K562 (cell line): ENCODE measurements around the gene SUN5. TPM values are rescaled to one million over a fixed set of nuclear protein-coding genes. Genes with fewer than 3 reads are reported as not detected.

Experiments
- ATAC-seq: fragments of 200-7000 bp; cut with Tn5 transposase; 3 replicates; pipeline ENCODE4 v1.9.1; 2020; ENCODE audit warnings: moderate library complexity
- BruUV-seq: library from RNA; stranded (reverse); fragments of 400-500 nt; replicated peaks from 2 replicates; lab custom pipeline; 2021; lab: Mats Ljungman, UMichigan
- CTCF ChIA-PET: fragments of 300-600 bp; formaldehyde crosslinking; extraction: SDS; loops from one replicate; lab custom pipeline; 2021; ENCODE audit warnings: low intra/inter-chr PET ratio; lab: Yijun Ruan, JAX
- POLR2A ChIA-PET: fragments of 300-600, 350-650 bp; sonication (Branson Sonifier 250); formaldehyde crosslinking; extraction: SDS; loops from one replicate; lab custom pipeline; 2021; ENCODE audit warnings: antibody characterized with exemption, inconsistent platforms; lab: Yijun Ruan, JAX
- DNase-seq, 4 experiments: peaks; one replicate each; pipeline versions ENCODE4 v3.0.0 to v3.0.0-alpha.2; 2011 to 2018; ENCODE audit warnings: low spot score in 3 of 4, mixed read lengths in 3 of 4; ENCODE audit errors: extremely low read depth in 1 of 4
- FAIRE-seq: peaks from 2 replicates; lab custom pipeline; 2011; peaks lifted over from hg19 to GRCh38; lab: Jason Lieb, UNC
- H2AFZ ChIP-seq: 2 replicates; pipeline ENCODE4 v1.6.0; 2011; ENCODE audit warnings: low read depth, low read length, control low read depth, inconsistent platforms
- H3K27ac ChIP-seq: fragments of 200-600 bp; 3 replicates; pipeline ENCODE4 v1.8.0; 2011; ENCODE audit warnings: low read depth, mild to moderate bottlenecking, control low read depth, inconsistent platforms, low read length, moderate library complexity, mixed read lengths; ENCODE audit errors: extremely low read depth
- H3K27me3 ChIP-seq, 2 experiments: fragments of 300-600 bp in 1 of 2; 2 replicates in 1 of 2; 3 replicates in 1 of 2; pipeline versions ENCODE4 v1.6.0 to v1.8.0; 2011; ENCODE audit warnings: inconsistent platforms in 2 of 2, low read length in 2 of 2, mild to moderate bottlenecking in 1 of 2, mixed read lengths in 1 of 2, moderate library complexity in 1 of 2; ENCODE audit not compliant: control insufficient read depth in 2 of 2, insufficient read depth in 2 of 2
- H3K36me3 ChIP-seq: fragments of 300-600 bp; 3 replicates; pipeline ENCODE4 v1.8.0; 2011; ENCODE audit warnings: mild to moderate bottlenecking, low read length, inconsistent platforms; ENCODE audit not compliant: control insufficient read depth, insufficient read depth
- H3K4me1 ChIP-seq, 2 experiments: fragments of 200-600 bp in 1 of 2; replicated peaks in 1 of 2; 2 replicates in 1 of 2; 3 replicates in 1 of 2; pipeline versions ENCODE4 v1.5.1 to v1.8.0; 2011; ENCODE audit warnings: inconsistent platforms in 2 of 2, low read length in 2 of 2, mild to moderate bottlenecking in 1 of 2, mixed read lengths in 1 of 2, moderate library complexity in 1 of 2; ENCODE audit not compliant: control insufficient read depth in 2 of 2, insufficient read depth in 2 of 2
- H3K4me2 ChIP-seq: 2 replicates; pipeline ENCODE4 v1.6.1; 2011; ENCODE audit warnings: low read length, control low read depth, inconsistent platforms, mixed read lengths; ENCODE audit not compliant: insufficient read depth
- H3K4me3 ChIP-seq: fragments of 200-600 bp; sonication (generic), shearing (Covaris generic); 2 replicates; pipeline ENCODE4 v1.5.1; 2016; ENCODE audit warnings: control low read depth, inconsistent platforms
- H3K79me2 ChIP-seq: fragments of 200-600 bp; 3 replicates; pipeline ENCODE4 v1.8.0; 2011; ENCODE audit warnings: low read length, inconsistent platforms; ENCODE audit not compliant: control insufficient read depth, insufficient read depth
- H3K9ac ChIP-seq, 2 experiments: 2 replicates each; pipeline versions ENCODE4 v1.6.0 to v1.6.1; 2011; ENCODE audit warnings: low read depth in 2 of 2, low read length in 2 of 2, control low read depth in 1 of 2, inconsistent platforms in 1 of 2, mild to moderate bottlenecking in 1 of 2, mixed read lengths in 1 of 2; ENCODE audit not compliant: insufficient read depth in 1 of 2
- H3K9me1 ChIP-seq: one replicate; pipeline ENCODE4 v1.6.0; 2011; ENCODE audit warnings: inconsistent platforms, mild to moderate bottlenecking, low read length, moderate library complexity; ENCODE audit not compliant: control insufficient read depth, insufficient read depth
- H3K9me3 ChIP-seq: replicated peaks from 2 replicates; pipeline ENCODE4 v1.5.1; 2011; ENCODE audit warnings: low read depth, low read length, inconsistent platforms; ENCODE audit not compliant: control insufficient read depth, insufficient read depth
- H4K20me1 ChIP-seq: replicated peaks from 2 replicates; pipeline ENCODE4 v1.6.1; 2011; ENCODE audit warnings: low read length, inconsistent platforms, mixed read lengths; ENCODE audit not compliant: control insufficient read depth, insufficient read depth
- HLTF ChIP-seq: fragments of 450-650 bp; IDR thresholded peaks from 2 replicates; pipeline ENCODE4 v1.6.1; 2016
- ZNF695 ChIP-seq: fragments of 450-650 bp; formaldehyde crosslinking; IDR thresholded peaks from 2 replicates; pipeline ENCODE4 v1.4.0; 2020; ENCODE audit warnings: mild to moderate bottlenecking, moderate library complexity
- ZNF696 ChIP-seq: fragments of 250-450 bp; sonication (Bioruptor Pico); conservative IDR thresholded peaks from 2 replicates; pipeline ENCODE4 v1.4.0; 2020; ENCODE audit warnings: mild to moderate bottlenecking, moderate library complexity
- WGBS: fragments of 100-300 bp; shearing (Covaris generic); methylation state at CpG from one replicate; pipeline ENCODE4 v1.1.6; 2016; ENCODE audit warnings: low coverage, mixed read lengths; ENCODE audit not compliant: insufficient coverage; ENCODE audit errors: missing lambda C conversion rate; 5-methylcytosine and 5-hydroxymethylcytosine counted together
- in situ Hi-C: fragments of 300-500 bp; cut with MboI; formaldehyde crosslinking; loops from 4 replicates; pipeline ENCODE4 v1.15.0; 2018; ENCODE audit warnings: inconsistent platforms, mixed read lengths
- intact Hi-C: fragments of 100-400 bp; cut with micrococcal nuclease; formaldehyde crosslinking; loops from 2 replicates; pipeline ENCODE4 v1.14.2; 2022
- polyA plus RNA-seq, 8 experiments: library from polyadenylated mRNA; depleted of rRNA in 4 of 8; stranded (reverse) in 5 of 8; unstranded in 3 of 8; fragments of >200 nt; fragmentation: Nextera tagmentation in 2 of 8; fragmentation: Illumina TruSeq in 1 of 8; extraction: Ambion mirVana in 2 of 8; extraction: Trizol in 1 of 8; gene quantifications; 2 replicates each; pipeline versions ENCODE4 v1.2.1 to v1.2.3, GENCODE V29; 2011 to 2014; ENCODE audit warnings: inconsistent platforms in 1 of 8, missing spikeins in 1 of 8
- total RNA-seq, 7 experiments: library from RNA; depleted of rRNA in 6 of 7; stranded (reverse); fragments of >200 nt in 6 of 7; fragmentation: Illumina TruSeq in 2 of 7; extraction: Trizol in 2 of 7; gene quantifications; 2 replicates each; pipeline versions ENCODE4 v1.2.1 to v1.2.3, GENCODE V29; 2011 to 2021; ENCODE audit warnings: low replicate concordance in 1 of 7
- TF ChIP-seq, protein P1 (sequence below): fragments of 250-450 bp; sonication (Bioruptor Pico); IDR thresholded peaks from 2 replicates; pipeline ENCODE4 v1.5.0; 2020; ENCODE audit warnings: mild to moderate bottlenecking
- TF ChIP-seq, protein P2 (sequence below): fragments of 250-450 bp; sonication (Bioruptor Pico); IDR thresholded peaks from 2 replicates; pipeline ENCODE4 v1.4.0; 2020

SUN5 gene
- total and polyA plus RNA-seq, 9 of the 15 experiments (the other 6 are each of a cell fraction or from before 2014, with no cell fraction given), result not detected

DNA sequence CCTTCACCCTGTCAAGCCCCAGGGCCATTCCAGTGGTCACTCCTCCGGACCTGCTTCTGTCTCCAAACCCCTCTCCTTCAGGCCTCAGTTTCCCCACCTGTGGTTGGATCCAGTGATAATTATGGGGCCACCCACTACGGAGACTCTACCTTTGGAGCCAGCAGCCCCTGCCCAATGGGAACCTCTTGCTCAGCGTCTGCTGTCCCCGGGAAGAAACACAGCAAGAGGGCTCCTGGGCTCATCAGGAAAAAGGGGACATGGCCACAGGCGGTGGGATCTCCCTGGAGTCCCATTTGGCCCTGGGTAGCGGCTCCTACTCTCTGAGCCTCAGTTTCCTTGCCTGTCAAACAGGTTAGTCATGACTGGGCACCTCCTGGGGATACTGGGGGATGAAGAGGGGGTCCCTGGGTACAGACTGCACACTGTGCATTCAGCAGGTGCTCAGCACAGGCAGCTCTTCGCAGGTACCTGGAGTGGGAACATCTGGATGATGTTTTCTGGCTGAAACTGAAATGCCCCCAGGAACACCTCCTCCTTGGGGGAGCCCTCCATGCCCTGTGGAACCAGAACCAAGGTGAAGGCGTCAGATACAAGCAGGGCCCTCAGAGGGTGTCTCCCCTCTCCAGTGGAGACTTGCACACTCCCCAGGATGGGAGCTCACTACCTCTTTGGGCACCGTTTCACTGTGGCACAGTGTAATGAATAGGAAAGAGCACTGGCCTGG, 19.4 kb downstream of the SUN5 start:
- CTCF ChIA-PET, result no interaction called here
- no peak overlapping the region for H3K9ac ChIP-seq
- no peak for FAIRE-seq

More for the DNA sequence above, 19.4 kb downstream of the SUN5 start:
- Histone ChIP-seq H3K27ac (no peak overlapping the region), H3K79me2 (no peaks in the 10 kb centered on the region), H4K20me1 (0 out of 2 replicates have a peak, but pooled peaks cover 11% of the 10 kb centered on the region), H3K9me1 (no peaks in the 10 kb centered on the region), H3K36me3 (no peaks in the 10 kb centered on the region), H3K4me2 (no peak overlapping the region), H3K4me1 (no peaks in the 10 kb centered on the region; a peak in 1 of 5 replicates), H3K9me3 (no peaks in the 10 kb centered on the region), H3K27me3 (peaks cover 9 to 43% of the 10 kb centered on the region in 2 experiments; a peak in 4 of 5 replicates), H3K4me3 (no peak overlapping the region), H2AFZ (no peak overlapping the region)
- in situ Hi-C loops (no loop called here), intact Hi-C loops (no loop called here)
- no peak for TF ChIP-seq ZNF695 (CRISPR knock-in tag)
- TF ChIP-seq ZNF696 (CRISPR knock-in tag), result no peak
- TF ChIP-seq, protein P1, sequence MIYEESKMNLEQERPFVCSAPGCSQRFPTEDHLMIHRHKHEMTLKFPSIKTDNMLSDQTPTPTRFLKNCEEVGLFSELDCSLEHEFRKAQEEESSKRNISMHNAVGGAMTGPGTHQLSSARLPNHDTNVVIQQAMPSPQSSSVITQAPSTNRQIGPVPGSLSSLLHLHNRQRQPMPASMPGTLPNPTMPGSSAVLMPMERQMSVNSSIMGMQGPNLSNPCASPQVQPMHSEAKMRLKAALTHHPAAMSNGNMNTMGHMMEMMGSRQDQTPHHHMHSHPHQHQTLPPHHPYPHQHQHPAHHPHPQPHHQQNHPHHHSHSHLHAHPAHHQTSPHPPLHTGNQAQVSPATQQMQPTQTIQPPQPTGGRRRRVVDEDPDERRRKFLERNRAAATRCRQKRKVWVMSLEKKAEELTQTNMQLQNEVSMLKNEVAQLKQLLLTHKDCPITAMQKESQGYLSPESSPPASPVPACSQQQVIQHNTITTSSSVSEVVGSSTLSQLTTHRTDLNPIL, result no peak
- no peak for TF ChIP-seq HLTF
- TF ChIP-seq, protein P2, sequence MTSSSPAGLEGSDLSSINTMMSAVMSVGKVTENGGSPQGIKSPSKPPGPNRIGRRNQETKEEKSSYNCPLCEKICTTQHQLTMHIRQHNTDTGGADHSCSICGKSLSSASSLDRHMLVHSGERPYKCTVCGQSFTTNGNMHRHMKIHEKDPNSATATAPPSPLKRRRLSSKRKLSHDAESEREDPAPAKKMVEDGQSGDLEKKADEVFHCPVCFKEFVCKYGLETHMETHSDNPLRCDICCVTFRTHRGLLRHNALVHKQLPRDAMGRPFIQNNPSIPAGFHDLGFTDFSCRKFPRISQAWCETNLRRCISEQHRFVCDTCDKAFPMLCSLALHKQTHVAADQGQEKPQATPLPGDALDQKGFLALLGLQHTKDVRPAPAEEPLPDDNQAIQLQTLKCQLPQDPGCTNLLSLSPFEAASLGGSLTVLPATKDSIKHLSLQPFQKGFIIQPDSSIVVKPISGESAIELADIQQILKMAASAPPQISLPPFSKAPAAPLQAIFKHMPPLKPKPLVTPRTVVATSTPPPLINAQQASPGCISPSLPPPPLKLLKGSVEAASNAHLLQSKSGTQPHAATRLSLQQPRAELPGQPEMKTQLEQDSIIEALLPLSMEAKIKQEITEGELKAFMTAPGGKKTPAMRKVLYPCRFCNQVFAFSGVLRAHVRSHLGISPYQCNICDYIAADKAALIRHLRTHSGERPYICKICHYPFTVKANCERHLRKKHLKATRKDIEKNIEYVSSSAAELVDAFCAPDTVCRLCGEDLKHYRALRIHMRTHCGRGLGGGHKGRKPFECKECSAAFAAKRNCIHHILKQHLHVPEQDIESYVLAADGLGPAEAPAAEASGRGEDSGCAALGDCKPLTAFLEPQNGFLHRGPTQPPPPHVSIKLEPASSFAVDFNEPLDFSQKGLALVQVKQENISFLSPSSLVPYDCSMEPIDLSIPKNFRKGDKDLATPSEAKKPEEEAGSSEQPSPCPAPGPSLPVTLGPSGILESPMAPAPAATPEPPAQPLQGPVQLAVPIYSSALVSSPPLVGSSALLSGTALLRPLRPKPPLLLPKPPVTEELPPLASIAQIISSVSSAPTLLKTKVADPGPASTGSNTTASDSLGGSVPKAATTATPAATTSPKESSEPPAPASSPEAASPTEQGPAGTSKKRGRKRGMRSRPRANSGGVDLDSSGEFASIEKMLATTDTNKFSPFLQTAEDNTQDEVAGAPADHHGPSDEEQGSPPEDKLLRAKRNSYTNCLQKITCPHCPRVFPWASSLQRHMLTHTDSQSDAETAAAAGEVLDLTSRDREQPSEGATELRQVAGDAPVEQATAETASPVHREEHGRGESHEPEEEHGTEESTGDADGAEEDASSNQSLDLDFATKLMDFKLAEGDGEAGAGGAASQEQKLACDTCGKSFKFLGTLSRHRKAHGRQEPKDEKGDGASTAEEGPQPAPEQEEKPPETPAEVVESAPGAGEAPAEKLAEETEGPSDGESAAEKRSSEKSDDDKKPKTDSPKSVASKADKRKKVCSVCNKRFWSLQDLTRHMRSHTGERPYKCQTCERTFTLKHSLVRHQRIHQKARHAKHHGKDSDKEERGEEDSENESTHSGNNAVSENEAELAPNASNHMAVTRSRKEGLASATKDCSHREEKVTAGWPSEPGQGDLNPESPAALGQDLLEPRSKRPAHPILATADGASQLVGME (CRISPR knock-in tag), result no peak
- ATAC-seq (no peak), DNase-seq (no peak)
- 5% methylated on average over 9 of the region's 9 CpGs for WGBS
- POLR2A ChIA-PET, result interaction anchor here (0.5 to 0.8 kb wide), 2 partner anchors 11 to 13 kb away, joined by 3 to 5 read pairs; no protein-coding TSS in a partner anchor
- BruUV-seq, result no TSS peak
